PC-3 (cell line): ENCODE measurements around the gene SMYD3.

Source experiments
- EZH2 ChIP-seq: fragments of 300-600 bp; sonication (generic); IDR thresholded peaks from one replicate; pipeline ENCODE4 v1.6.1; 2017; ENCODE audit warnings: antibody characterized with exemption, mild to moderate bottlenecking, low read length; ENCODE audit not compliant: unreplicated experiment
- TF ChIP-seq, protein P1 (sequence below): fragments of 300-600 bp; sonication (generic); conservative IDR thresholded peaks from 2 replicates; pipeline ENCODE4 v1.5.1; 2017; ENCODE audit warnings: antibody characterized with exemption, low read depth, mild to moderate bottlenecking, low read length

- TF ChIP-seq, protein P1, sequence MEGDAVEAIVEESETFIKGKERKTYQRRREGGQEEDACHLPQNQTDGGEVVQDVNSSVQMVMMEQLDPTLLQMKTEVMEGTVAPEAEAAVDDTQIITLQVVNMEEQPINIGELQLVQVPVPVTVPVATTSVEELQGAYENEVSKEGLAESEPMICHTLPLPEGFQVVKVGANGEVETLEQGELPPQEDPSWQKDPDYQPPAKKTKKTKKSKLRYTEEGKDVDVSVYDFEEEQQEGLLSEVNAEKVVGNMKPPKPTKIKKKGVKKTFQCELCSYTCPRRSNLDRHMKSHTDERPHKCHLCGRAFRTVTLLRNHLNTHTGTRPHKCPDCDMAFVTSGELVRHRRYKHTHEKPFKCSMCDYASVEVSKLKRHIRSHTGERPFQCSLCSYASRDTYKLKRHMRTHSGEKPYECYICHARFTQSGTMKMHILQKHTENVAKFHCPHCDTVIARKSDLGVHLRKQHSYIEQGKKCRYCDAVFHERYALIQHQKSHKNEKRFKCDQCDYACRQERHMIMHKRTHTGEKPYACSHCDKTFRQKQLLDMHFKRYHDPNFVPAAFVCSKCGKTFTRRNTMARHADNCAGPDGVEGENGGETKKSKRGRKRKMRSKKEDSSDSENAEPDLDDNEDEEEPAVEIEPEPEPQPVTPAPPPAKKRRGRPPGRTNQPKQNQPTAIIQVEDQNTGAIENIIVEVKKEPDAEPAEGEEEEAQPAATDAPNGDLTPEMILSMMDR, result no peak
- TF ChIP-seq EZH2, result no peak
These were observed 36.9 kb upstream of the SMYD3 start for GRCh38 chr1:246544001-246544400.
